GM18505 (cell line): ENCODE data around the gene CCL27.

ENCODE experiments used
- ATAC-seq: cut with Tn5 transposase; IDR thresholded peaks from one replicate; pipeline ENCODE4 v1.9.1; 2021; ENCODE audit not compliant: unreplicated experiment
- POLR2A ChIP-seq: IDR thresholded peaks from 4 replicates; pipeline ENCODE4 v1.6.1; 2011; ENCODE audit warnings: borderline replicate concordance; ENCODE audit not compliant: insufficient read depth, insufficient read length; ENCODE audit errors: extremely low read depth

The CCL27 gene, protein sequence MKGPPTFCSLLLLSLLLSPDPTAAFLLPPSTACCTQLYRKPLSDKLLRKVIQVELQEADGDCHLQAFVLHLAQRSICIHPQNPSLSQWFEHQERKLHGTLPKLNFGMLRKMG

DNA sequence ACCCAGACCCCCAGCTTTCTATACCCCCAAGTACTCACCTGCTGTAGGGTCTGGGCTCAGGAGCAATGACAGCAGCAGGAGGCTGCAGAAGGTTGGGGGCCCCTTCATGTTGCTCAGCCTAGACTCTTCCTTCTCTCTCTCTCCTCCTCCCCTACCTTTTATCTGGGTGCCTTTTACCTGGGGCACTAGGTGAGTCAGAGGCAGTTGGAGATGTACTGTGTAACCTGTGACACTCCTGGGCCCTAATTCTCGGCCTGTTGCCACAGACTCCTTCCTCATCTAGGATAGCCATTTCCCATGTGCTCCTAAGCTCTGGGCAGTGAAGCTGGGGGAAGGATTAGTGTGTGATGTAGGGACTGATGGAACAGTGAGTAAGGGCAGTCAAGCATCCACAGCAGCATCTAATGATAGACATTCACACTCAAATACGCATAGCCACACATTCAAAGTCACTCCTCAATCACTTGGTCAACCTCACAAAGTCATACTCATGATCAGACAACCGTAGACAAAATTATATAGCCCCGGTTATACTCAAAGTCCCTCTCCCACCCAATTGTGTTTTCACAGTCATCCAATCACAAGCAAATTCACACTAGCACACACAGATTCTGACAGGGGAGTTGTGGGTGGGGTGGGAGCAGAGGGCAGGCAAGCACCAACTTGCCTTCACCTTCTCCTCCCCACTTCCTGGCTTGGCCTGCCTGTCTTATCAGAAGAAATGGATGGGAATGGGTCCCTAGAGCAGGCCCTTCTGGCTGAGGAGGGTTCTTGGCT lies at the start of gene CCL27:
Gene CCL27 (minus strand): TSS at position 132 of the 777 bp plus-strand sequence. CDS start 24 bp downstream, at position 108.
- no peak for TF ChIP-seq POLR2A
- no peak for ATAC-seq

GRCh38 chr9:34712140-34712539 lies 49.7 kb upstream of the CCL27 start:
- no peak for ATAC-seq
- TF ChIP-seq POLR2A: no peak

DNA sequence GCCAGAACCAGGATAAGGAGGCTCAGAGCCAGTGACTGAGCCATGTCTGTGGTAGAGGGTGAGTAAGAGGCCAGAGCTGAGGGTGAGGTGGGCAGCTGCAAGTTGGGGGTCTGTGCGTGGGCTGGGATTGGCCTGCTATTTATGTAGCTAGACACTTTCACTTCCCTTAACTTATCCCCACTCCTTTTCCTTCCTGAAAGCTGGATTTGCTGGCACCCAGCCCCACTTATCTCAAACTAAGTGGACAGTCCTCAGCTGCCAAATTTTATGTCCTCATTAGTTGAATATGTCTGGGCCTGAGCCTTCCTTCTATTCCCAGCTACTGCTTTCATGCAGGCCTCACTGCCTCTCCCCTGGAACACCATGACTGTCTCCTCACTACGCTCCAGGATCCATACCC lies 47.6 kb upstream of the CCL27 start, which contains the start of gene CCL21:
Gene CCL21 (minus strand): TSS at position 114 of the 400 bp plus-strand sequence. CDS start 70 bp downstream, at position 44.
- TF ChIP-seq POLR2A: no peak
- ATAC-seq: no peak

- no peak for ATAC-seq
- no peak for TF ChIP-seq POLR2A
These were observed 46.9 kb upstream of the CCL27 start for GRCh38 chr9:34709196-34709978.

DNA sequence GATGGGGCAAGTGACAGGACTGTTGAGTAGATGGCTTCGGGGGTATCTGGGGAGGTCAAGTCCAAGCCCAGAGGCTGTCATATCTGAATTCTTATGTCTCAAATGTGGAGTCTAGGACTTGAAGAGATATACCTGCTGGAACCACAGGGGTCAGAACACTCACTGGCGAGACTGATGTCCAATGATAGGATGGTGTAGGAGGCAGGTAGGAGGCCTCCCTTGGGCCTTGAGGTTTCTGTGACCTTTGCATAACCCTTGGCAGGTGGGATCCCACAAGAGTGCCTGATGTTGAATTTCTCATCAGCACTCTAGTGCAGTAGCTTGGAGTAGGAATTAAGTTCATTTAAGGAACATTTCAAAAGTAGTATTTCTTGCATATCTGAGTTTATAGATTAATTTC lies 44.7 kb upstream of the CCL27 start:
- TF ChIP-seq POLR2A: no peak
- no peak for ATAC-seq

DNA sequence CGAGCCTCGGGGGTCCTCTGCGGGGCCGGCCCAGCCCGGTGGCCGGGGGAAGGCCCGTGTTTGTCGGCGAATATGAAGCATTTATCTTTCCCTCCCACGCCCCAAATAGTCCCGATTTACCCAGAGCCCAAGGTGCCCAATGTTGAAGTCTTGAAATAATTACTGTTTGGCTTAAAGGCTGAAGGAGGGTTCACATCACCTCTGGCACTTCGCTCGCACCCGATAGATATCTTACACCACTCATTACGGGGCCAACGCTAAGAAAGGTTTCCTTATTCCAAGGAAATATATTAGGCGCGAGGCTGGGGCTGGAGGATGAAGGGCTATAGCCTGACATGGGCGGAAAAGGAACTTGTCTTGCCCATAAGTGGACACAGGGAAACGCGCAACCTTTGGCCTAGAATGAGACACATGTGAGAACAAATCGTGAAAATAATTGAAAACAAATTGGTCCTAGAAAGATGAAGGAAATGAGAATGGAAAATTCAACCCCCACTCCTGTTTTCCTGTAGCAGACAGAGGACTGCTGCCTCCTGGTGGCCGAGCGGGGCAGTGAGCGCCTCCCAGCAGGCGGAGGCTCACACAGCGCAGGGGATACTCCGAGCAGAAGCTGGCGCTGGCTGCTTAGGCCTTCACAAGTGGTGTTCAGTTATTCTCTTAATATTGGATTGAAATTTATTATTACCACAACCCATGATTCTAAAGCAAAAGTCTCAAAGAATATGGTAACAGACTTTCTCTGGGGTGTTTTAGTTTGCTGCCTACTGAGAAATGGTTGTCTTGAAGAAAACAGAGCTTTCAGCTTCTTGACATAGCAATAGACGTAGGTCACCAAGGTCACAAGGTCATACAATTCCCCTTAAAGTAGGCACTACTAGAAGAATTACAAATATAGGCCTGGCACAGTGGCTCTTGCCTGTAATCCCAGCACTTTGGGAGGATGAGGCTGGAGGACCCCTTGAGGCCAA lies 39.6 kb upstream of the CCL27 start:
- no peak for TF ChIP-seq POLR2A
- ATAC-seq: no peak

DNA sequence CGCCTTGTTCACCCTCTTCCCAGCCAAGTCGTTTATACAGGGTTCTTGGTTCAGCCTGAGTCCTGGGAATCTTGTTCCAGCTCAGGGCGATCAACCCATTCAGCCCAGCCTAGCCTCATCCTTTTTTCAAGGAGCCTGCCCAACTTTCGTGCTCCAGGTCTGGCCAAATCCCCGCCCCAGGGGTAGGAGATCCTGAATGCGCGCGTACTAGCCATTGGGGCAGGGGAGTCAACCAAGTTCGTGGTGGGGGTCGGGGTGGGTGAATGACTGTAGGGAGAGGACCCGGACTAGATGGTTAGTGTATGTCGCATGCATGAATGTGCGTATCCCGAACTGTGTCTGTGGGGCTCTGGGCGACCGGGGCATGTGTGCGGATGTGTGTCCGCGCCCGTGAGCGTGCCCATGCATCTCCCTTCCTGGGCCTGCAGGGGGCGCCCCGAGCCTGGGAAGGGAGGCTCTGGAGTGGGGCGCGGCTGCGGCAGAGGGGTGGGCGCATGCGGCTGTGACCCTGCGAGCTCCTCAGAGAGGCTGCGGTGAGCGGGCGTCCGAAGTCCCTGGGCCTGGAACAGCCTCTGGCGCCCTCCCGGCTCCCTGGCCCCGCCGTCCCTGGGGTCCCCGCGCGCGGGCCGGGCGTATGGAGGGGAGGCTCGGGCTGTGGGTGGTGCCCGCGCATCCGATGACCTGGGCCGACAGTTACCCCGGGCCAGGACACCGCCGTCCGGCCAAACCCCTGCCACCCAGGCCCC lies 38.7 kb upstream of the CCL27 start:
- no peak for ATAC-seq
- no peak for TF ChIP-seq POLR2A

GRCh38 chr9:34694811-34695210 lies 32.4 kb upstream of the CCL27 start:
- TF ChIP-seq POLR2A: no peak

DNA sequence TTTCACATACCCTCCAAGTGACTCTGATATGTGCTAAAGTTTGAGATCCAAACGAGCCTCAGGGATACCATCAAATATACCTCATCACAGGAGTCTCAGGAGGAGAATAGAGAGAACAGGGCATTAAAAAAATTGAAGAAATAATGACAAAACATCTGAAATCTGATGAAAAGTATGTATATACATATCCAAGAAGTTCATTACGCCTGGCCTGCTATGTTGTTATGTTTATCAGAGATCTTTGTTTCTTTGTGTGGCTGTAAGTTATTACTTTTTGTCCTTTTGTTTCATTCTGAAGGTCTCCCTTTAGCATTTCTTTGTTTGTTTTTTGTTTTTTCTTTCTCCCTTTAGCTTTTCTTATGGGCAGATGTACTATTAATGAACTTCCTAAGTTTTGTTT lies 31.1 kb upstream of the CCL27 start:
- TF ChIP-seq POLR2A: no peak
- no peak for ATAC-seq

More at GRCh38 chr9:34694811-34695210, 32.4 kb upstream of the CCL27 start:
- ATAC-seq: no peak

DNA sequence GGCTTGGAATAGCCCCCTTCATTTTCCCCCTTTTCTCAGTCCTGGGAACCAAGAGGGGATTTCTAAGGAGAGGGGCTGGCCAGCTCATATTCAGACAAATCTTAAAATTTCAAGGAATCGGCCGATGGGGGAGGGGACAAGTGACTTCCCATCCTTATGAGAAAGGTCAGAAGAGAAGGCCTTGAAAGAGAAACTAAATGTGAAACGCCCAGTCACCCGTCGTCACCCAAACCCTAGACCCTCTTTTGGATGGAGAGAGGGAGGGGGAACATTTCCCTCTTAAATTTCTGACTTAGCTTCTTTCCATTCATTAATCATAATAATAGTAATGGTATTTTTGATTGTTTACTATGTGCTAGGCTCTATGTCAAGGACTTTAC lies 29.5 kb upstream of the CCL27 start:
- no peak for ATAC-seq

DNA sequence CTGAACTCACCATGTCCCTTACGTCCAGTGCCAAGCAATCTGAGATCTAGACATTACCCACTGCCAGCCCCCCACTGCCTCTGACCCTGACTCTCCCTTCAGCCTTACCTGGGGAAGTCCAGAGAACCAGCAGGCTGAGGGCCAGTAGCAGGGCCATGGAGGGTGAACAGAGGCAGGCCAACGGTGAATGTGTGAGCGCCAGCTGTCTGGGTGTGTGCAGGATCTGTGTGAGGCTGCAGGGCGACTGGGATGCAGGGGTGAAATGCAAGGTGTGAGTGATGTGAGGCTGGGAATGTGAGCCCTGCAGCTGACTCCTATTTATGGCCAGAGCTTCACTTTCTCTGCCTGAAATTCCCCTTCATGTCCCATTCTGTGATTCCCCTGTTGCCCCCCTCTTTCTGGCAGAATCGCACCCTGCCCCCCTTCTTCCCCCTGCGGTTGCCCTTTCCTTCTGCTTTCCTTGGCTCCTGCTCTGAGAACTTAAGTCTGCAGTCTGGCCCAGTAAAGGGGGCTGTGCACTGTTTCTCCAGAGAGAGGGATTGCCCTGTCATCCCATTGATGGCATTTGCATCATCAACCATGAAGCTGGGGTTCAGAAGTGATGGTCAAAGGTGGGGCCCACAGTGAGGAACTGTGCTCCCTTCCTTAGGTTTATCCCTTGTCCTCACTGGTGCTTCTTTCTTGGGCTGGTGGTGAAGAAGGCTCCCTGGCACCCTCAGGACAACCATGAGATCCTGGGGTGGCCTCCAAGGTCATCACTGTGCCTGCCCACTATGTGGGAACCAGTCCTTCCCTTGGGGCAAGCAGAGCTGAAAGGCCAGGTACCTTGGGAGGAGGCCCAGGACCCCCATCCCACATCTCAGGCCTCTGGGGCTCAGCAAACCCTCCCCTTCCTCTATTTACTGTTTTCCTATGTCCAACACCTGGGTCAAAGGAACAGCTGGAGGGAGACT lies 28.8 kb upstream of the CCL27 start, which contains the start of gene CCL19:
Gene CCL19 (minus strand): TSS at position 294 of the 953 bp plus-strand sequence. CDS start 137 bp downstream, at position 157.
- TF ChIP-seq POLR2A: no peak

More for the DNA sequence above, 29.5 kb upstream of the CCL27 start:
- no peak for TF ChIP-seq POLR2A

DNA sequence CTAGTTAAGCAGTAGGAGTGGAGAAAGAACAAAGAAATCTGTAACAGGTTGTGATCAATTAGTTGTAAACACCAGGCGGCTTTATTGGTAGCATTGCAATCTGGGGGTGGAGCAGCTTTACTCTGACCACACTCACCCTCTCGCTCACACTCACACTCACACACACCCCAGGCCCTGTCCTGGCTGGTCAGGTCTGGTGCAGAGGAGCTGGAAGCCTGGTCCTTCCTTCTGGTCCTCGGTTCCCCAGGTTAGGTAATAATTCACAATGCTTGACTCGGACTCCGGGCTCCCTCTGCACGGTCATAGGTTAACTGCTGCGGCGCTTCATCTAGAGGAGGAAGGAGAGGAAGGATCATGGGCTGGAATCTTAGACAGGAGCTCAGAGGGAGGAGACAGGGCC lies 27.1 kb upstream of the CCL27 start:
- ATAC-seq: no peak
- no peak for TF ChIP-seq POLR2A

More for the DNA sequence above, 28.8 kb upstream of the CCL27 start, which contains the start of gene CCL19:
- ATAC-seq: no peak

GRCh38 chr9:34689116-34689470 lies 26.6 kb upstream of the CCL27 start:
- no peak for ATAC-seq
- TF ChIP-seq POLR2A: no peak
